ENCODE data around the gene ADGRF5. TPM values are rescaled to one million over a fixed set of nuclear protein-coding genes. Genes with fewer than 3 reads are reported as not detected.

The ADGRF5 gene
- total and polyA plus RNA-seq, 2 experiments from 2014 or later, result not detected

DNA sequence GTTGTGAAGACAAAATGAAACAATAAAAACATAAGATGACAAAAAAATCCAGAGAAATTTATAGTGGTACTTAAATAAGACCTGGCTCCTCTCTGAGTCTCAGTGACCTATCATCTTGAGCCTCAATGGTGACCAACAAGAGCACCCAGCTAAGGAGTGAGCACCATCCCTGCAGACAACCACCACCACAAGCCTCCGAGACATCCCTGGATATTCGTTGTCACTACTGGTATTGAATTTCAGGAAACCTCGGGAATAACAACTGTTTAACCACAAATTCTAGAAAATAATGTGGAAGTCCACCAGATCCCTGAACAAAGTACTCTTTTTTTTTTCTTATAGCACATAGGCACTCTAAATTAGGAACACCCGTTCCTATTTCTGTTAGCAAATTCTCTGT lies 32.2 kb upstream of the ADGRF5 start:
- H3K9me2 ChIP-seq (ENCODE audit: insufficient read depth), result peaks cover 11% of the 10 kb centered on the region
- H3F3A ChIP-seq (replicated peaks; ENCODE audit: low read depth), result no peaks in the 10 kb centered on the region
- H3K27ac Mint-ChIP-seq, result no peak overlapping the region
- H3K4me3 ChIP-seq, result no peak overlapping the region
- no peak overlapping the region for H3K4me2 ChIP-seq
- no peaks in the 10 kb centered on the region for H3K36me3 ChIP-seq (ENCODE audit: insufficient read depth)
- H4K20me1 ChIP-seq (replicated peaks; ENCODE audit: insufficient read depth), result no peaks in the 10 kb centered on the region
- ATAC-seq (no peak), DNase-seq (ENCODE audit: low spot score) (no peak)
- TF ChIP-seq EZH2 (IDR thresholded peaks at IDR 0.05; ENCODE audit: low read depth, unreplicated experiment), result no peak
- TF ChIP-seq, protein P1, sequence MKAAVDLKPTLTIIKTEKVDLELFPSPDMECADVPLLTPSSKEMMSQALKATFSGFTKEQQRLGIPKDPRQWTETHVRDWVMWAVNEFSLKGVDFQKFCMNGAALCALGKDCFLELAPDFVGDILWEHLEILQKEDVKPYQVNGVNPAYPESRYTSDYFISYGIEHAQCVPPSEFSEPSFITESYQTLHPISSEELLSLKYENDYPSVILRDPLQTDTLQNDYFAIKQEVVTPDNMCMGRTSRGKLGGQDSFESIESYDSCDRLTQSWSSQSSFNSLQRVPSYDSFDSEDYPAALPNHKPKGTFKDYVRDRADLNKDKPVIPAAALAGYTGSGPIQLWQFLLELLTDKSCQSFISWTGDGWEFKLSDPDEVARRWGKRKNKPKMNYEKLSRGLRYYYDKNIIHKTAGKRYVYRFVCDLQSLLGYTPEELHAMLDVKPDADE (IDR thresholded peaks at IDR 0.05), result no peak
- no peak for TF ChIP-seq JUNB (IDR thresholded peaks at IDR 0.05; ENCODE audit: unreplicated experiment)
- no peak for TF ChIP-seq ZNF114 (CRISPR knock-in tag; IDR thresholded peaks at IDR 0.05)
- no peak for TF ChIP-seq ZNF462 (CRISPR knock-in tag; IDR thresholded peaks at IDR 0.05)
- no peak for TF ChIP-seq ZNF331 (CRISPR knock-in tag; IDR thresholded peaks at IDR 0.05; ENCODE audit: low read depth)
- no peak for TF ChIP-seq CREB1 (CRISPR knock-in tag; IDR thresholded peaks at IDR 0.05; ENCODE audit: low read depth)
- TF ChIP-seq STAT1 (IDR thresholded peaks at IDR 0.05; ENCODE audit: unreplicated experiment), result no peak
- H2AFZ ChIP-seq, result no peak overlapping the region
- H3K4me1 ChIP-seq (ENCODE audit: insufficient read depth), result no peaks in the 10 kb centered on the region
- peaks cover 5% of the 10 kb centered on the region for H3K27me3 Mint-ChIP-seq (ENCODE audit: insufficient read depth, low read depth, poor library complexity)
- H3K36me3 Mint-ChIP-seq (ENCODE audit: low read depth), result no peaks in the 10 kb centered on the region
- no peak overlapping the region for H3K27ac ChIP-seq (ENCODE audit: low read depth)
- H3K79me2 ChIP-seq (replicated peaks; ENCODE audit: insufficient read depth), result no peaks in the 10 kb centered on the region
- H3K9me3 Mint-ChIP-seq, result no peaks in the 10 kb centered on the region
- H3K4me3 Mint-ChIP-seq, result no peak overlapping the region
- no peaks in the 10 kb centered on the region for H3K27me3 ChIP-seq (ENCODE audit: insufficient read depth)
- peaks cover 17% of the 10 kb centered on the region; the same call in 2 of the 3 replicates for H3K4me1 Mint-ChIP-seq

All from GM23338 (cell line).